ENCODE measurements around the gene SNED1.

DNA sequence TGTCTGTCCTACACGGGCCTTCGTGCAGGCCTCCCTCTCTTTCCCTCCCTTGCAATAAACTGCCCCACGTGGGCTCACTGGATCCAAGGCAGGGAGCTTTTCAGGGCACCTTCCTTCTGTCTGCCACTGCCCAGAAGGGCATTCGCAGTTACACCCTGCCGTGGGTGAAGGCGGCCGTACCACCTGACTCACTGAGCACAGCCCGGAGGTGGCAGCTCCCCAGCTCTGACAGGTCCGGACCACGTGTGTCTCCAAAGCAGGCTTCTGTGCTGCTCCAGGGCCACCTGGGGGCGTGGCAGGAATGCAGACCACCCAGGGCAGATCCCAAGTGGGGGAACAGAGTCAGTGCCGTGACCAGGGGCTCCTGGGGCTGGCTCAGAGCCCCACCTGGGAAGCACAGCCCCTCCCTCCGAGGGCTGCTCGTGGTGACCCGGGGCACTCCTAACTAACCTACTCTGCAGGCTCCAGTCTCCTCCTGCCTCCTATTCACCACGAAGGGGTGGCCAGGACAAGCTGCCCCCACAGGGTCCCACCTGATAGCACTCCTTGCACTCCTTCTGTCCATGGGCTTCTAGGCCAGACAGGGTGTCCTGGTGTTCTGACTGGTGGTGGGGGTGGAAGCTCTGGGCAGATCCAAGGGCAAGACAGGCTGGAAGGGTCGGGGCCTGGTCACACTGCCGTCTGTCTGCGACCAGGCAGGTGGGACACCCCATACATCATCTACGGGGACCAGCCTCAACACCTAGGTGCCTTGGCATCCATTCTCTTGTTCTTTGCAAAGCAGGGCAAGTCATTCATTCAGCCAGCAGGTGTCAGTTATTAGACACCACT lies 9.7 kb downstream of the SNED1 start:
- TF ChIP-seq POLR2AphosphoS5 (IDR thresholded peaks at IDR 0.05; ENCODE audit: low read depth, low read length), result no peak
- TF ChIP-seq, protein P1, sequence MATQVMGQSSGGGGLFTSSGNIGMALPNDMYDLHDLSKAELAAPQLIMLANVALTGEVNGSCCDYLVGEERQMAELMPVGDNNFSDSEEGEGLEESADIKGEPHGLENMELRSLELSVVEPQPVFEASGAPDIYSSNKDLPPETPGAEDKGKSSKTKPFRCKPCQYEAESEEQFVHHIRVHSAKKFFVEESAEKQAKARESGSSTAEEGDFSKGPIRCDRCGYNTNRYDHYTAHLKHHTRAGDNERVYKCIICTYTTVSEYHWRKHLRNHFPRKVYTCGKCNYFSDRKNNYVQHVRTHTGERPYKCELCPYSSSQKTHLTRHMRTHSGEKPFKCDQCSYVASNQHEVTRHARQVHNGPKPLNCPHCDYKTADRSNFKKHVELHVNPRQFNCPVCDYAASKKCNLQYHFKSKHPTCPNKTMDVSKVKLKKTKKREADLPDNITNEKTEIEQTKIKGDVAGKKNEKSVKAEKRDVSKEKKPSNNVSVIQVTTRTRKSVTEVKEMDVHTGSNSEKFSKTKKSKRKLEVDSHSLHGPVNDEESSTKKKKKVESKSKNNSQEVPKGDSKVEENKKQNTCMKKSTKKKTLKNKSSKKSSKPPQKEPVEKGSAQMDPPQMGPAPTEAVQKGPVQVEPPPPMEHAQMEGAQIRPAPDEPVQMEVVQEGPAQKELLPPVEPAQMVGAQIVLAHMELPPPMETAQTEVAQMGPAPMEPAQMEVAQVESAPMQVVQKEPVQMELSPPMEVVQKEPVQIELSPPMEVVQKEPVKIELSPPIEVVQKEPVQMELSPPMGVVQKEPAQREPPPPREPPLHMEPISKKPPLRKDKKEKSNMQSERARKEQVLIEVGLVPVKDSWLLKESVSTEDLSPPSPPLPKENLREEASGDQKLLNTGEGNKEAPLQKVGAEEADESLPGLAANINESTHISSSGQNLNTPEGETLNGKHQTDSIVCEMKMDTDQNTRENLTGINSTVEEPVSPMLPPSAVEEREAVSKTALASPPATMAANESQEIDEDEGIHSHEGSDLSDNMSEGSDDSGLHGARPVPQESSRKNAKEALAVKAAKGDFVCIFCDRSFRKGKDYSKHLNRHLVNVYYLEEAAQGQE (IDR thresholded peaks at IDR 0.05; ENCODE audit: insufficient read depth in 1 of 2, low read depth in 2 of 2, low read length in 2 of 2), result no peak
- no peak for TF ChIP-seq TAF1 (IDR thresholded peaks at IDR 0.05; ENCODE audit: borderline replicate concordance, insufficient read depth, low read length)
- no peak for TF ChIP-seq SIN3A (IDR thresholded peaks at IDR 0.05; ENCODE audit: borderline replicate concordance, insufficient read depth, low read length)
- TF ChIP-seq FOXP2 (optimal IDR thresholded peaks at IDR 0.05; ENCODE audit: borderline replicate concordance, extremely low read depth, extremely low read length, insufficient read depth), result no peak
